Measurements from ENCODE around the gene GRK5.

Gene GRK5

GRCh38 chr10:119489991-119490326 lies 282.6 kb downstream of the GRK5 start:
- no peak for DNase-seq (ENCODE audit: low spot score)
- TF ChIP-seq, protein P1, sequence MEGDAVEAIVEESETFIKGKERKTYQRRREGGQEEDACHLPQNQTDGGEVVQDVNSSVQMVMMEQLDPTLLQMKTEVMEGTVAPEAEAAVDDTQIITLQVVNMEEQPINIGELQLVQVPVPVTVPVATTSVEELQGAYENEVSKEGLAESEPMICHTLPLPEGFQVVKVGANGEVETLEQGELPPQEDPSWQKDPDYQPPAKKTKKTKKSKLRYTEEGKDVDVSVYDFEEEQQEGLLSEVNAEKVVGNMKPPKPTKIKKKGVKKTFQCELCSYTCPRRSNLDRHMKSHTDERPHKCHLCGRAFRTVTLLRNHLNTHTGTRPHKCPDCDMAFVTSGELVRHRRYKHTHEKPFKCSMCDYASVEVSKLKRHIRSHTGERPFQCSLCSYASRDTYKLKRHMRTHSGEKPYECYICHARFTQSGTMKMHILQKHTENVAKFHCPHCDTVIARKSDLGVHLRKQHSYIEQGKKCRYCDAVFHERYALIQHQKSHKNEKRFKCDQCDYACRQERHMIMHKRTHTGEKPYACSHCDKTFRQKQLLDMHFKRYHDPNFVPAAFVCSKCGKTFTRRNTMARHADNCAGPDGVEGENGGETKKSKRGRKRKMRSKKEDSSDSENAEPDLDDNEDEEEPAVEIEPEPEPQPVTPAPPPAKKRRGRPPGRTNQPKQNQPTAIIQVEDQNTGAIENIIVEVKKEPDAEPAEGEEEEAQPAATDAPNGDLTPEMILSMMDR (IDR thresholded peaks at IDR 0.05; ENCODE audit: extremely low read depth, missing control alignments): no peak

- DNase-seq (ENCODE audit: low spot score): no peak
- TF ChIP-seq, protein P1 (IDR thresholded peaks at IDR 0.05; ENCODE audit: extremely low read depth, missing control alignments): no peak
Measured at GRCh38 chr10:119491966-119492757, 284.8 kb downstream of the GRK5 start.

- TF ChIP-seq, protein P1 (IDR thresholded peaks at IDR 0.05; ENCODE audit: extremely low read depth, missing control alignments): no peak
- DNase-seq (ENCODE audit: low spot score): no peak
Measured at GRCh38 chr10:119493155-119493554, 285.8 kb downstream of the GRK5 start.

DNA sequence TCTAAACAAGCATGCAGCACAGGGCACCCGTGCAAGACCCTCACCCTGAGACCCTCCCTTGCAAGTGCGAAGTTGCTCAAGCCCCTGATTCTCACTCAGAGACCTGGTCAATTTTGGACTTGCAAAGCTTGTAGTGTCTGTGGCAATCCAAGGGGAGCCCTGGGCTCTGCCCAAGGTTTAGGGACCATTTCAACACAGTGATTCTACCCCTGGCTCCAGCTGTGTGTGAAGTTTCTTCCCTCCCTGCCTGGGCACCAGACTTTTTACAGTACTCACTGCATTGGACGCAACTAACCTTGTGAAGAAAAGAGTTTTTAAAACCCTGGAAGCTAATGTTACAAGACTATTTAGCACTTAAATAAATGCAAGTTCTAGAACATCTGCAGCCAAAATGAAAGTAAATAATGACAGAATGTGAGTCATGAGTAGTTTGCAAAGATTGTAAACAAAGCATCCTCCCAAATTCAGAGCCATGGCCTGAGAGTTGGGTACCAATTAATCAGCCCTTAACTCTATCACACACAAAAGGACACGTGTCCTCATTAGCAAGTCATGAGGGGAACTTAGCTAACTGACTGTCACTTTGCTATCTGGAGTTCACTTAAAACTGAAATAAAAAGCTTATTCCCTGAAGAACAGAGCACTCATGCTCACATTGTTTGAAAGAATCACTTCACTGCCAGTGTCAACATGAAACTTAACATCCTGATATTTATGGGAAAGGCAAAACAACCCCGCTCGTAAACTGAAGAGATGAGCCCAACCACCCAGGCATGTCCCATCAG lies 287.1 kb downstream of the GRK5 start:
- no peak for DNase-seq (ENCODE audit: low spot score)
- TF ChIP-seq, protein P1 (IDR thresholded peaks at IDR 0.05; ENCODE audit: extremely low read depth, missing control alignments): no peak

DNA sequence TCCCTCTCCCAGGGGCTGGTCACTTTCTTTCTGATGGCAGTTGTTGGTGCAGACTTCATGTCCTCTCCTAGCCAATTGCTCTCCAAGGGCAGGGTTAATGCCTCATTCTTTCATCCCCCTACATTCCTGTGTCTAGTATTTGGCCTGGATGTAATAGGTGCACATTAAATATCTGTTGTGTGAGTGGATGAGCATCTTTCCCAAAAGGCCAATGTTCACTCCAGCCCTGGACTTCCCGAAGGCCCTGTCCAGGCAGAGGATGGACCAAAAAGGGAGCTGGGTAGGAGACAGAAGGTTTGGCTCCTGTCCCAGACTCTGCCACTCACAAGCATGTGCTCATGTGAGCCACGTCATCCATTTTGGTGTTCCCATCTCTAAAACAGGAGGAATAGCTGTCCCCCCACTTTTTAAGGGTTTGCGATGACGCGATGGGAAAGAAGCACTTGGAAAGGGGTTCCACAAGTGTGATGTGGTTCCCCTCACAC lies 287.7 kb downstream of the GRK5 start:
- TF ChIP-seq, protein P1 (IDR thresholded peaks at IDR 0.05; ENCODE audit: extremely low read depth, missing control alignments): no peak
- DNase-seq (ENCODE audit: low spot score): no peak

DNA sequence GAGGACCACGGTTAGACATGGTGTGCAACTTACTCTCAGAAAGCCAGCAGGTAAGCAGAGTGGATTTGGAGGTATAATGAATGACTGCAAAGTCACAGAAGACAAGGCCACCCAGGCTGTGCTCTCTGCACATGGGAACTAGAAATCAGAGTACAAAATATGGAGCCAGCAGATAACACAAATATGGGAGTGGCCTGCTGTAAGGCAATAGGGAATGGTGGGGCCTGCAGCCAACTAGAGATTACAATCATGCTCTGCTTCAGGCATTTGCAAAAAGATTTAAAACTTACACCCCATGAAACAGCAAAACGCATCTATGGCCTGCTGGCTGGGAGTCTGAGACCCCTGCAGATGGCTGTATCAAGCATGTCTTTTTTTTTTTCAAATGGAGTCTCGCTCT lies 288.2 kb downstream of the GRK5 start:
- TF ChIP-seq, protein P1 (IDR thresholded peaks at IDR 0.05; ENCODE audit: extremely low read depth, missing control alignments): no peak
- DNase-seq (ENCODE audit: low spot score): no peak

DNA sequence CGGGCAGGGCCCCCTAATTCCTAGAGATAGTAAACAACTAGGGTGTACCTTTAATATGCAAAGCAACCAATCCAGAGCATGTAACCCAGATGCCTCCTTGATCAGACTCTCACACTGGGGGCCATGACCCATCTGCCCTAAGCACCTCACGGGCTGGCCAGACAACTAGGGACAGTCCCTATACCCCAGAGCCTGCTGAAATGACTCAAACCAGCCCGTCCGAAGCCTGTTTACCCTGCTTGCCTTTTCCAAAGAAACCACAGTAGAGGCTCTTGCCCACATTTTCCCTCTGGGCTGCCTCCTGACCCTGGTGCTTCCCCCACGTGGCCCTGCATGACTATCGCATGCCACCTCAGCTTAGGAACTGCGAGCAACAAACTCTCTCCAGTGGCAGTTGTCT lies 288.9 kb downstream of the GRK5 start:
- peak; percentile 61 for DNase-seq (ENCODE audit: low spot score)
- TF ChIP-seq, protein P1 (IDR thresholded peaks at IDR 0.05; ENCODE audit: extremely low read depth, missing control alignments): no peak

Data from GM20000 (cell line).